ENCODE results near the gene VENTX.

Gene VENTX

DNA sequence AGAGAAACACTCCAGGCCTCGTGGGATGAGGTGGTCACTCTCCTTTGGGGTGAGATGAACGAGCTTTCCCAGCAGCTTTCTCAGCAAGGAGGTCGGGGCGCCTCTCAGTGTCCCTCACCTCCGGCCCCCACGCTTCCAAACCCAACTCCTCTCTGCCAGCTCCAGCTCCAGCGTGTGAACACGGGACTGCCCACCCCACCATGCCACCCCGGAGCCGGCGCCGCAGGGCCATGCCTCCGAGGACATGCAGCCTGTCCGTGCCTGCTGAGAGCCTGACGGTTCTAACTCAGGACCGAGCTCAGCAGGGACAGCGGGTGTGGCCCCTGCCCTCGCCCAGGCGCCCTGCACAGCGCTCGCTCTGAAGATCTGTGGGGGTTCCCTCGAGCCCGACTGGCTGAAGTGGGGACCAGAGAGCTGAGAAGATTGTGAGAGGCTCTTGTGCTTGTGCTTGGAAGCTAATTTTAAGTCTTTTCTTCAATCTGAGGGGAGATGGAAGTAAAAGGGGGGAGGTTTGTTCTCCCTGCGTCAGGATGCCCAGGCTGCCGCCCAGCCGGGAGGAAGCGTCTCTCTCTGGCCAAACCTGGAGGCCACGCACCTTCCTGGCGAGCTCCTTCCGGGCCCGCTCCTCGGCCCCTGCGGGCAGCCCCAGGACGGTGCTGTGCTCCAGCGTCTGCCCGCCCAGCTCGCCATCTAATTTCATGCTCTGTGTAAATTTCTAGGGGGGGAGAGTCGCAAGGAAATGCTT is 44.1 kb downstream of the VENTX start:
- no peak for TF ChIP-seq TAF1 (IDR thresholded peaks at IDR 0.05; ENCODE audit: low read depth)
- TF ChIP-seq RAD21 (IDR thresholded peaks at IDR 0.05; ENCODE audit: low read depth): no peak
- TF ChIP-seq EP300 (IDR thresholded peaks at IDR 0.05; ENCODE audit: borderline replicate concordance): no peak
- no peak for TF ChIP-seq FOXM1 (IDR thresholded peaks at IDR 0.05; ENCODE audit: borderline replicate concordance, low read depth)
- TF ChIP-seq TEAD4 (IDR thresholded peaks at IDR 0.05): no peak
- TF ChIP-seq ZBTB7A (IDR thresholded peaks at IDR 0.05; ENCODE audit: low read depth): no peak
- no peak for TF ChIP-seq YY1 (IDR thresholded peaks at IDR 0.05; ENCODE audit: low read depth)
- TF ChIP-seq, protein P1, sequence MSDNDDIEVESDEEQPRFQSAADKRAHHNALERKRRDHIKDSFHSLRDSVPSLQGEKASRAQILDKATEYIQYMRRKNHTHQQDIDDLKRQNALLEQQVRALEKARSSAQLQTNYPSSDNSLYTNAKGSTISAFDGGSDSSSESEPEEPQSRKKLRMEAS (IDR thresholded peaks at IDR 0.05): no peak
- no peak for TF ChIP-seq CEBPB (IDR thresholded peaks at IDR 0.05)
- TF ChIP-seq CREB1 (IDR thresholded peaks at IDR 0.05; ENCODE audit: low read depth): no peak
- no peak for TF ChIP-seq TCF12 (IDR thresholded peaks at IDR 0.05; ENCODE audit: low read depth)
- TF ChIP-seq, protein P2, sequence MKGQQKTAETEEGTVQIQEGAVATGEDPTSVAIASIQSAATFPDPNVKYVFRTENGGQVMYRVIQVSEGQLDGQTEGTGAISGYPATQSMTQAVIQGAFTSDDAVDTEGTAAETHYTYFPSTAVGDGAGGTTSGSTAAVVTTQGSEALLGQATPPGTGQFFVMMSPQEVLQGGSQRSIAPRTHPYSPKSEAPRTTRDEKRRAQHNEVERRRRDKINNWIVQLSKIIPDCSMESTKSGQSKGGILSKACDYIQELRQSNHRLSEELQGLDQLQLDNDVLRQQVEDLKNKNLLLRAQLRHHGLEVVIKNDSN (IDR thresholded peaks at IDR 0.05): no peak
- TF ChIP-seq, protein P3, sequence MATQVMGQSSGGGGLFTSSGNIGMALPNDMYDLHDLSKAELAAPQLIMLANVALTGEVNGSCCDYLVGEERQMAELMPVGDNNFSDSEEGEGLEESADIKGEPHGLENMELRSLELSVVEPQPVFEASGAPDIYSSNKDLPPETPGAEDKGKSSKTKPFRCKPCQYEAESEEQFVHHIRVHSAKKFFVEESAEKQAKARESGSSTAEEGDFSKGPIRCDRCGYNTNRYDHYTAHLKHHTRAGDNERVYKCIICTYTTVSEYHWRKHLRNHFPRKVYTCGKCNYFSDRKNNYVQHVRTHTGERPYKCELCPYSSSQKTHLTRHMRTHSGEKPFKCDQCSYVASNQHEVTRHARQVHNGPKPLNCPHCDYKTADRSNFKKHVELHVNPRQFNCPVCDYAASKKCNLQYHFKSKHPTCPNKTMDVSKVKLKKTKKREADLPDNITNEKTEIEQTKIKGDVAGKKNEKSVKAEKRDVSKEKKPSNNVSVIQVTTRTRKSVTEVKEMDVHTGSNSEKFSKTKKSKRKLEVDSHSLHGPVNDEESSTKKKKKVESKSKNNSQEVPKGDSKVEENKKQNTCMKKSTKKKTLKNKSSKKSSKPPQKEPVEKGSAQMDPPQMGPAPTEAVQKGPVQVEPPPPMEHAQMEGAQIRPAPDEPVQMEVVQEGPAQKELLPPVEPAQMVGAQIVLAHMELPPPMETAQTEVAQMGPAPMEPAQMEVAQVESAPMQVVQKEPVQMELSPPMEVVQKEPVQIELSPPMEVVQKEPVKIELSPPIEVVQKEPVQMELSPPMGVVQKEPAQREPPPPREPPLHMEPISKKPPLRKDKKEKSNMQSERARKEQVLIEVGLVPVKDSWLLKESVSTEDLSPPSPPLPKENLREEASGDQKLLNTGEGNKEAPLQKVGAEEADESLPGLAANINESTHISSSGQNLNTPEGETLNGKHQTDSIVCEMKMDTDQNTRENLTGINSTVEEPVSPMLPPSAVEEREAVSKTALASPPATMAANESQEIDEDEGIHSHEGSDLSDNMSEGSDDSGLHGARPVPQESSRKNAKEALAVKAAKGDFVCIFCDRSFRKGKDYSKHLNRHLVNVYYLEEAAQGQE (IDR thresholded peaks at IDR 0.05; ENCODE audit: low read depth): no peak
- TF ChIP-seq NFIC (IDR thresholded peaks at IDR 0.05): no peak
- no peak for TF ChIP-seq EGR1 (IDR thresholded peaks at IDR 0.05)

DNA sequence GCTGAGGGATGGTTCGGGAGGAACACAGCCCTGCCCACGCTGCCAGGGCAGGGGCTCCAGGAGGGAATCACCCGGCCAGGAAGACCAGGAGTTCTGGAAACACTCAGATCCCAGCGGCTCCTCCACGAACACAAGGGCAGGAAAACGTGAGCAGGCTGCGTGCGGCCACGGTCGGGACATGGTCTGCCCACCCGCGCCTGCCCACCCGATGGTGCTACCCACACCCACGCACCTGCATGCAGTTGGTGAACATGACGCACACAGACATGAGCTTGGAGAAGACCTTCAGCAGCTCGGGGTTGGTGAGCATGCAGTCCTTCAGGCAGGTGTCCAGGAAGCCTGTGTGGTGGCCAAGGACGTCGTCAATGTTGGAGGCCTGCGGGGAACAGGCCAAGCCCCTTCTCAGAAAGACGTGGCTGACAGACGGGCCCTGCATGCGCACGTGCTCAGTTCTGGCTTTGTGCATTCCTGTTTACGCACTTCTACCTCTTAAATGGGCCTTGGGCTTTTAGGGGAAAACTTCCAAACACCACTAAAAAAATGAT is 45.3 kb downstream of the VENTX start:
- no peak for TF ChIP-seq NFIC (IDR thresholded peaks at IDR 0.05)
- no peak for TF ChIP-seq EGR1 (IDR thresholded peaks at IDR 0.05)
- TF ChIP-seq ZBTB7A (IDR thresholded peaks at IDR 0.05; ENCODE audit: low read depth): no peak
- TF ChIP-seq YY1 (IDR thresholded peaks at IDR 0.05; ENCODE audit: low read depth): no peak
- TF ChIP-seq TEAD4 (IDR thresholded peaks at IDR 0.05): no peak
- no peak for TF ChIP-seq TAF1 (IDR thresholded peaks at IDR 0.05; ENCODE audit: low read depth)
- TF ChIP-seq, protein P1 (IDR thresholded peaks at IDR 0.05): no peak
- no peak for TF ChIP-seq EP300 (IDR thresholded peaks at IDR 0.05; ENCODE audit: borderline replicate concordance)
- TF ChIP-seq CREB1 (IDR thresholded peaks at IDR 0.05; ENCODE audit: low read depth): no peak
- TF ChIP-seq, protein P3 (IDR thresholded peaks at IDR 0.05; ENCODE audit: low read depth): no peak
- no peak for TF ChIP-seq RAD21 (IDR thresholded peaks at IDR 0.05; ENCODE audit: low read depth)
- no peak for TF ChIP-seq TCF12 (IDR thresholded peaks at IDR 0.05; ENCODE audit: low read depth)
- no peak for TF ChIP-seq FOXM1 (IDR thresholded peaks at IDR 0.05; ENCODE audit: borderline replicate concordance, low read depth)
- TF ChIP-seq, protein P2 (IDR thresholded peaks at IDR 0.05): no peak

DNA sequence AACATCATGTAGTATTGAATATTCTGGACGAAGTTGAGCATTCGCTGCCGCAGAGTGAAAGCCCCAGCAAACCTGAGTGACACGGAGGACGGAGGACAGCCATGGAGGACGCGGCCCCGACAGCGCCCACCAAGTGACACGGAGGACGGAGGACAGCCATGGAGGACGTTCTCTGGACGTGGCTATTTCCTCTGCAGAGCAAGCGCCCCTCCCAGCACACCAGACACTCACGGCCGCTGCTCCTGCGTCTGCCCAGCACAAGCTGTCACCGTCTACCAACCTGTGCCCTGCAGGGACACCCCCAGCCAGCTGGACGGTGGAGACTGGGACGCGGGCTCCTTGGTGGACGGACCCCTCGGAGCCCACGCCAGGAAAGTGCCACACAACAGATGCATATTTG is 46.3 kb downstream of the VENTX start:
- no peak for TF ChIP-seq TAF1 (IDR thresholded peaks at IDR 0.05; ENCODE audit: low read depth)
- TF ChIP-seq RAD21 (IDR thresholded peaks at IDR 0.05; ENCODE audit: low read depth): no peak
- no peak for TF ChIP-seq EP300 (IDR thresholded peaks at IDR 0.05; ENCODE audit: borderline replicate concordance)
- TF ChIP-seq YY1 (IDR thresholded peaks at IDR 0.05; ENCODE audit: low read depth): no peak
- no peak for TF ChIP-seq EGR1 (IDR thresholded peaks at IDR 0.05)
- TF ChIP-seq CEBPB (IDR thresholded peaks at IDR 0.05): no peak
- TF ChIP-seq, protein P2 (IDR thresholded peaks at IDR 0.05): no peak
- TF ChIP-seq, protein P1 (IDR thresholded peaks at IDR 0.05): no peak
- TF ChIP-seq, protein P3 (IDR thresholded peaks at IDR 0.05; ENCODE audit: low read depth): no peak
- TF ChIP-seq TEAD4 (IDR thresholded peaks at IDR 0.05): no peak
- no peak for TF ChIP-seq ZBTB7A (IDR thresholded peaks at IDR 0.05; ENCODE audit: low read depth)
- TF ChIP-seq CREB1 (IDR thresholded peaks at IDR 0.05; ENCODE audit: low read depth): no peak
- TF ChIP-seq FOXM1 (IDR thresholded peaks at IDR 0.05; ENCODE audit: borderline replicate concordance, low read depth): no peak

Data from Ishikawa (cell line).